ENCODE measurements around the gene LRP2. TPM values are rescaled to one million over a fixed set of nuclear protein-coding genes. Genes with fewer than 3 reads are reported as not detected.
"Not testable (repeated sequence)": the region's sequence is repeated elsewhere in the genome, so short reads cannot be mapped to it uniquely, and the experiment has no call there.

LRP2 gene
- total RNA-seq, 1 experiment from 2014 or later, result not detected

DNA sequence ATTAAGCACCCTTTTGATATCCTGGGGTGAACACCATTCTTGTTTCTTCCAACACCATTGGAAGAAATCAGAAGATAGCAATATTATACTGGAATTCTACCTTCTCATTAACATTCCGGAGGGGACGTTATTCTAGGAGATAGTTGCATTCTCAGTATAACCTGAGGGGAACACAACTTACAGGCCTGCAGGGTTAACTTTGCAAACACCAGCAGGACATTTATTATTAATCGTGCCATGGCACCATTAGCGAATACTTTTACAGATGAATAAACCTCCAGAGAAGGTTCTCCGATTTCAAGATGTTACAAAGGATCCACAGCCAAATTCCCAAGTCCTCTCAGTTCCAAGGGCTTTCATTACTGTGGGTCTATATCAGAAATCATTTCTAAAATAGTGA, 184.0 kb downstream of the LRP2 start:
- no peak for DNase-seq (ENCODE audit: low read depth)

DNA sequence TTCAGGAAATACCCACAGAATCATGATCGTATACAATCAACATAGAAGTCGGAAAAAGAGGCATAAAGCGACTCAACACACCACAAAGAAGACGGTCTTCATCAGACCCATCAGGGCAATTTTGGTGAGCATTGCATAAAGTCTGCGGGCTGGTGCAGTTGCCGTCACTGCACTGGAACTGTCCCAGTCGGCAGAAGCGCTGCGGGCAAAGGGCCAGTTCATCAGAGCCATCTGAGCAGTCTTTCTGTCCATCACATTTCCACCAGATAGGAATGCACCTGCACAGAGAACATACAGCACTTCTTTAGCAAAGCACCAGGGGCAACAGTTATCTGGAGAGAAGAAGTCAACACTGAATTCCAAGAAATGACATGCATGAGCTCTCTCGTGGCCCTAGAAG, 187.2 kb downstream of the LRP2 start:
- no peak for DNase-seq (ENCODE audit: low read depth)

DNA sequence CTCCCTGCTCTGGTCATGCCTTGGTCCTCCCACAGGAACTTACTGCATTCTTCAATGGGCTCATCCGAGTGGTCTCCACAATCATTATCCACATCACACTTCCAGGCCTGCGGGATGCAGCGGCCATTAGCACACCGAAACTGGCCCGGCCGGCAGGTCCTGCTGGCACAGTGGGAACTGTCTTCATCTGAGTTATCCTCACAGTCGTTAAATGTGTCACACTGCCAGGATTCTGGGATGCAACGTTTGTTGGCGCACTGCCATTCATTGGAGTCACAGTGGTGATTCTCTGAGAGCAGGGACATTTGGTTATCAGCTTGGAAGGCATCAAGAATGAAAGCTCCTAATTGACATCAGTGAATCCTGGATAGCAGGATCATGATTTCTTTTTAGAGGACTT, 188.5 kb downstream of the LRP2 start:
- no peak for DNase-seq (ENCODE audit: low read depth)

DNA sequence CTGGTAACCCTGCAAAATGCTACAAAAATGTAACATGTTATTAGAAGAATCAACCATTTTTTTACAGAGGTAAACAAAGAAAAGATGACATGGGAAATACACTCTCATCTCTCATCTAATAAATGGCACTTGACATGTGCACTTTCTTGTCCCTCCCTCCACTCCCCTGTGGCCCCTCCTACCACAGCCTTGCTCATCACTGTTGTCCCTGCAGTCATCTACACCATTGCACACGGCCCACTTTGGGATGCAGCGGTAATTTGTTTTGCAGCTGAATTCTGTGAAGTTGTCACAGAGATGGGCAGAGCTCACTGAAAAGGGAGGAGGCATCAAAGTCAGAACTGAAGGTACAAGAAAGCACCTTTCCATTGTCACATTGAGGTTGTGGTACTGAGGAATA, 189.4 kb downstream of the LRP2 start:
- no peak for DNase-seq (ENCODE audit: low read depth)

DNA sequence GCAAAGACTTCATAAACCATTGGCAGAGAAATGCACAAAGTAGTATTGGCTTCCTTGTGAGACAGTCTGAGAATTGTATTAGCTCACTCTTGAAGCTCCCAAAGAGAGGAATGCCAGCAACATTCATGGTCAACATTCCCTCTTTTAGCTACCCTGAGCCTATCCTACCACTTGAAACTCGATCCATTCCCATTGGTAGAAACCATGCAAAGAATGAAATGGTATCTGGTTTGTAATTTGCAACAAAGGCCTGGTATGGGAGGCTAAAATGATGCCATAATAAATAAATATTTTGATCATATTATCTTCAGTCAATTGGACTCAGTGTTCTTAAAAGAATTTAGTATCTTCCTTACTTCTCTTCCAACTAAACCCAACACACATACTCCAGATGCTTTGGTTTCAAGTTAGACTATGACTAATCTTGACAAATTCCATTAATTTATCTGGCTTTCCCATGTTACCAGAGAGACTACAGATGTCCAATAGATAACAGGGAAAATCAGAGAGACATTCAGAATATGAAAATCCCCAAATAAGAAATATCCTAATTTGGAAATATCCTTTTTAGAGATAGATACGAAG, 190.1 kb downstream of the LRP2 start:
- DNase-seq (ENCODE audit: low read depth), result no peak

DNA sequence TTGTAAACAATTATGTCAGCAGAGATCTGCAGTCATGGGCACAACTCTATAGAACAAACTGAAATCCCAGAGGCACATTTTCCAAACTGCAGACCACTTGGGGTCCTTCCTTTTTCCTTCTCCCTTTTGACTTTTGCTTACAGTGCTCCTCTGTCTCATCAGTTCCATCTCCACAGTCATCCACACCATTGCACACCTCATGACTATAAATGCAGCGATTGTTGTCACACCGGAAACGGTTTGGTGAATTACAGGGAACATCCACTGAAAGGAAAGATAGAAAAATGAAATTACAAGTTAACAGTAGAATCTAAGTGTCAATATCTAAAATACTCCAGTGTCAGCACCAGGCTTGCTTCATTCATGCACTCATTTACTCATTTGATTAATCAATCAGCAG, 196.5 kb downstream of the LRP2 start:
- DNase-seq (ENCODE audit: low read depth), result no peak

DNA sequence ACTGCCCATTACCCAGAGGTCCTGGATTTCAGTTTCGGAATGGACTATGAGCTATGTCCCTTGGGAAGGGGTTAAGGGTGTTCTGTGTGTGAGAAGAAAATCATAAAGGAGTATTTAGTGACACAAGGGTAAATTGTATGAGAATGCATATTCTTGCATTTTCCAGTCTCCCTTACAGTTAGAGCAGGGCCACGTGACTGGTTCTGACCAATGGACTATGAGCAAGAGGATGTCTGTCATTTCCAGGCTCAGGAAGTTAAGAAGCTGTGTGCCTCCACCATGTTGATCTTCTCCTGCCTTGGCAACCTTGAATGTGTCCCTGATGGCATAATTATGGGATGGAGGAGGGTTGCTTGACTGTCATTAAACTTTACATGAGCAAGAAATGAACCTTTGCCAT, 198.0 kb downstream of the LRP2 start:
- no peak for DNase-seq (ENCODE audit: low read depth)

GRCh38 chr2:169162613-169163012, 199.7 kb downstream of the LRP2 start:
- DNase-seq (ENCODE audit: low read depth), result peak; percentile 9

DNA sequence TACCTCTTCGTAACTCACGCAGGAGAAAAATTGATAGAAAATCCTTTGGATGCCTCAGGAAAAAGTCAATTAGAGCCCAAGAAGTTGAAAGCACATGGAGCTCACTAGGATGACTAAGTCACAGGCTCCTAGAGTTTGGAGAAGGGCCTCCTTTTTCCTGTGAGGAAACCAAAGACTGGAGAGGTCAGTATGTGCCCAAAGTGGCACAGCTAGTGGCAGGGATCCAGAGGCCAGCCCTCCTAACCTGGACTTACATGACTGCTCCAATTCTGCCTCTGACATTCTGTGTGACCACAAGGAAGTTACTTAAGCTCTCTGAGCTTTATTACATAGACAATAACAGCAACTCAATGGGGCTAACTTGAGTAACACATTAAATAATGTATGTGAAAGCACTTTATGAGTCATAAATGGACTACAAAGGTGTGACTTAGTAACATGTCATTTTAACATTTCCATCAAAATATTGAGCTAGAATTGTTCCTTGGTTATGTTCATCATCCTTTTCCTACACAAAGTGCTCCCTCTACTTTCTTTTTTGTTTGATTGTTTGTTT, 201.3 kb downstream of the LRP2 start:
- no peak for DNase-seq (ENCODE audit: low read depth)

DNA sequence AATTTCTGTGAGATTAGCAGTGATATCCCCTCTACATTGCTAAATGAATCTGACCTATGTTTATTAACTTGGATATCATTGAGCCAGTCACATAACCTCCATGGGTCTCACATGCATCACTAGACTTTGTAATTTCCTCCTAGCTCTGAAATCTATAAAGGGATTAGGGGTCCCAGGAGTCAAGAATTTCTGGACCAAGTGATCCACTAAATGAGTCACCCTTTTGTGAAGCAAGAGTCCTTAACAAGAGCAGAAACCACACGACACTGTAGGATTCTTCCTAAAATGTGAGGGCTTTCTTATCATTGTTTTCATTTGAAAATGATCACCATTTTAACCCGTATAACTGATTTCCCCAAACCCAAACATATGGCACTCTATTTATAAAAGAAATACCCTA, 202.6 kb downstream of the LRP2 start:
- DNase-seq (ENCODE audit: low read depth), result peak; percentile 4

DNA sequence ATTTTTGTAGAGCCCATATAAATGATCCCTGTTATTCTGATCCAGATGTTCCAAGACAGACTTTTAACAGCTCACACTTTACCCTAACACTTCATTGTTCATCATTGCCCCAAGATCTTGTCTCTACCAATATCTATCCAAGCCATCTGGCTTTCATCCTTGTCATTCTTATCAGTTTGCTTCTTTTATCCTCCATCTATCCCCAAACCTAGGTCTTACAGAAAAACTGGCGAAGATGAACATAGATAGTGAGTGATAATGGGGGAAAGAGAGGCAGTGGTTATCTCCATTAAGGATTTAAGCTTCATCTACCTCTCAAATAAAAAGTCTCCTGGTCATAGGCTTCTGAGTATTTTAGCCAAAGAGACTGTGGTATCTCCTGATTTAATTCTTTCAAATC, 203.5 kb downstream of the LRP2 start:
- no peak for DNase-seq (ENCODE audit: low read depth)

DNA sequence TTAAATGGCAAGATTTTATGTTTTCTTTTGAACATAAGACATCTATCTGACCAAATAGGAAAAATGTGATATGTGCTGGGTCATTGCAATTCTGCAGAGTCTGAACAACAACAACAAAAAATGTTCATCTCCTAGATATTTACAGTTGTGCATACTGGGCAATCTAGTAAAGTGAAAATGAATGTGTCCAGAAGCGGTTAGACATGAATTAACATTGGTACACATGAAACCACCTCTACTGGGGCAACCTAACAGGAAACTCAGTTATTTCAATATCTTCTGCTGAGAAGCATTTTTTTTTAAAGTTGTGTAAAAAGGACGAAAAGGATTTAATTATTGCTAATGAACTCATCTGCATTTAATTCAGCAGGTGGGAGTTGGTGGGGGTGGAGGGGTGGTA, 216.1 kb downstream of the LRP2 start:
- DNase-seq (ENCODE audit: low read depth), result no peak

DNA sequence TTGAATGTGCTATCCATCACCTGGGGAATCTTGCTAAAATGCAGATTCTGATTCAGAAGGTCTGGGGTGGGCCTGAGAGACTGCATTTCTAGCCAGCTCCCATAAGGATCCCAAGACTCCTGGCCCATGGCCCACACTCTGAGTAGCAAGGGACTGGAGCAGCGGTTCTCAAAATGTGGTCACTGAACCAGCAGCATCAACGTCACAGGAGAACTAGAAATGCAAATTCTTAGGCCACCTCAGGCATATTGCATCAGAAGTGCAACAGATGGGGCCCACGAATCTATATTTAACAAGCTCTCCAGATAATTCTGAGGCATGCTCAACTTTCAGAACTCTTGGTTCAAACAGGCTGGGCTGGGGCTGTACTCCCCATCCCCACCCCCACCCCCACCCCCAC, 218.3 kb downstream of the LRP2 start:
- DNase-seq (ENCODE audit: low read depth), result no peak

DNA sequence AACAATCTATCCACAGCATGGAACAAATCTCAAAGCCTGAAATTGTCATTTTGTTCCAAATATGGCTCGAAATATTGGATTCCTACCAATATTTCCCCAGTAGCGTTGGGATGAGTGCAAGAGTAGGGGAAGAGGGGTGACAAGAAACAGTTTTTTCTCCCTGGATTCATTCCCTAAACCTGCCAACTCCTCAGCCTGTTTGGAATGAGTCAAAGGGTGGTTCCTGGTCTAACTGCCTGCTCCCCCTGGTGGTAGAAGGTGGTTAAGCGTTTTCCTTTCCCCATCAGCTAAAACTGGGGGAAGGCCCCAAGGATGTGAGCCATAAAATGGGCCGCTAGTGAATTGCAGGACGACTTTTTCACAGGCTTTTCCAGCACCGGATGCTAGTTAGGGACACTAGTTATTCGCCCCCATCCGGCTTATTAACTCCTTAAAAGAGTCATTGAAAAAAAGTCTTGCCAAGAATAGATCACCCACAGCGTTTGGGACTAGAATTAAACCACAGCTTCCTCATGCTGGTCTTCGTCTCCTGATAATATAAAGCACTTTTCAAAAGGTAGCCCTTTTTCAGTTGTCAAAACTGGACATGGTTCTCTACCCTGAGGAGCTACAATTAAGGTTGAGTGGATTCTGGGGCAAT, 220.5 kb downstream of the LRP2 start:
- peak; percentile 55 for DNase-seq (ENCODE audit: low read depth)

- no peak for DNase-seq (ENCODE audit: low read depth)
These were observed 222.2 kb downstream of the LRP2 start for GRCh38 chr2:169139993-169140767.

DNA sequence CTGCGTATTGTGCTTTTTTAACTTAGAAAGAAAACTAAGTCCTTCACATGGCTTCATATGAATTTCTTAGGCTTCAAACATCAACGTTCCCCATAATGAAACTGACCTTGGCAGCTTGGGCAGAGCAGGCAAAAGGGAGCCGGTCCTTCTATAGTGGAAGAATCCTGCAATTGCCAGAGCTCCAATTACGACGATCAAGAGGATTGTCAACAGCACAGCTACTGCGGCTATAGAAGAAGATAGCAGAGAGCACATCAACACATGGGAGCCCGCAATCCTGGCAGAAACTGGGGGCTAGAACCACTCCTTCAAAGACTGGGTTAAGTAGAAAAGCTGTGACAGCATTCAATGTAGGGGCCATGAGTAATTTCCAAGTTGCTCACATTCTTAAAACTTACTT, 223.2 kb downstream of the LRP2 start:
- DNase-seq (ENCODE audit: low read depth), result no peak

DNA sequence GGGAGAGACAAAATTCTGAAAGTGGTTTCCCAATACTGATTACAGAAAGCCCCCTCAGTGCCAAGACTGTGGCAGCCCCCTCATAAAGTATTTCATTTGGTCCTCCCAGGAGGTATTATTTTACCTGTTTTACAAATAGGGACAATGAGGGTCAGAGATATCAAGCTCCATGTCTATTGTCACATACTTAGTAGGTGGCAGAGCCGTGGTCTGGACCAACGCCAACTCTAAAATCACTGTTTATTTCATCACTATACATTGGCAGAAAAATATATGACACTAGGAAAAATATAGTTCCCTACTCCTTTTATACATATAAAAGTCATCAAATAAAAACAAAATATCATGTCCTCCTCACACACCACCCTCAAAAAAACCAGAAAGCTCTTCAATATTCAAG, 224.4 kb downstream of the LRP2 start:
- DNase-seq (ENCODE audit: low read depth), result no peak

- DNase-seq (ENCODE audit: low read depth), result no peak
These were observed 225.3 kb downstream of the LRP2 start for GRCh38 chr2:169136885-169137534.

DNA sequence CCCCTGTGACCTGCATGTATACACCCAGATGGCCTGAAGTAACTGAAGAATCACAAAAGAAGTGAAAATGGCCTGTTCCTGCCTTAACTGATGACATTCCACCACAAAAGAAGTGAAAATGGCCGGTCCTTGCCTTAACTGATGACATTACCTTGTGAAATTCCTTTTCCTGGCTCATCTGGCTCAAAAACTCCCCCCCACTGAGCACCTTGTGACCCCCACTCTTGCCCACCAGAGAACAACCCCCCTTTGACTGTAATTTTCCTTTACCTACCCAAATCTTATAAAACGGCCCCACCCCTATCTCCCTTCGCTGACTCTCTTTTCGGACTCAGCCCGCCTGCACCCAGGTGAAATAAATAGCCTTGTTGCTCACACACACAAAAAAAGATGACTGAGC, 225.9 kb downstream of the LRP2 start:
- DNase-seq (ENCODE audit: low read depth), result not testable (repeated sequence)

DNA sequence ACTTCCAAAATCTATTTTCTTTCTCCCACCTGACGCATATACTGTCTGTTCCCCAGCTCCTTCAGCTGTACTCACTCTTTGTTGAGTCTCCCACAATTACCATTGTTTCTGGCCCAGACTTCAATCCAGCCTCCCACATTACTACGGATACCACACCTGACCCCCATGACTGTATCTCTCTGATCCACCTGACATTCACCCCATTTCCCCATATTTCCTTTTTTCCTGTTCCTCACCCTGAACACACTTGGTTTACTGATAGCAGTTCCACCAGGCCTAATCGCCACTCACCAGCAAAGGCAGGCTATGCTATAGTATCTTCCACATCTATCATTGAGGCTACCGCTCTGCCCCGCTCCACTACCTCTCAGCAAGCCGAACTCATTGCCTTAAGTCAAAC, 228.1 kb downstream of the LRP2 start:
- not testable (repeated sequence) for DNase-seq (ENCODE audit: low read depth)

GRCh38 chr2:169131587-169132512, 230.5 kb downstream of the LRP2 start:
- peak; percentile 62 for DNase-seq (ENCODE audit: low read depth)
